IPS-18a (cell line): ENCODE results near the gene SLC34A2.
"Not testable (repeated sequence)": the region's sequence is repeated elsewhere in the genome, so short reads cannot be mapped to it uniquely, and the experiment has no call there.

Source experiments
- H3K27ac ChIP-seq: one replicate; pipeline ENCODE4 v1.5.1; 2013; ENCODE audit warnings: low read length
- H3K27me3 ChIP-seq: one replicate; pipeline ENCODE4 v1.6.1; 2013; ENCODE audit warnings: mild to moderate bottlenecking, low read length; ENCODE audit not compliant: control insufficient read depth, insufficient read depth
- H3K36me3 ChIP-seq: one replicate; pipeline ENCODE4 v1.6.1; 2013; ENCODE audit warnings: low read depth, low read length; ENCODE audit not compliant: control insufficient read depth
- H3K4me1 ChIP-seq: one replicate; pipeline ENCODE4 v1.6.1; 2013; ENCODE audit warnings: low read depth, low read length; ENCODE audit not compliant: control insufficient read depth
- H3K4me3 ChIP-seq: one replicate; pipeline ENCODE4 v1.5.1; 2013; ENCODE audit warnings: low read length
- H3K9ac ChIP-seq: one replicate; pipeline ENCODE4 v1.6.1; 2013; ENCODE audit warnings: mild to moderate bottlenecking, low read length, moderate library complexity
- H3K9me3 ChIP-seq: one replicate; pipeline ENCODE4 v1.6.1; 2013; ENCODE audit warnings: low read depth, low read length; ENCODE audit not compliant: control insufficient read depth

SLC34A2 gene, protein sequence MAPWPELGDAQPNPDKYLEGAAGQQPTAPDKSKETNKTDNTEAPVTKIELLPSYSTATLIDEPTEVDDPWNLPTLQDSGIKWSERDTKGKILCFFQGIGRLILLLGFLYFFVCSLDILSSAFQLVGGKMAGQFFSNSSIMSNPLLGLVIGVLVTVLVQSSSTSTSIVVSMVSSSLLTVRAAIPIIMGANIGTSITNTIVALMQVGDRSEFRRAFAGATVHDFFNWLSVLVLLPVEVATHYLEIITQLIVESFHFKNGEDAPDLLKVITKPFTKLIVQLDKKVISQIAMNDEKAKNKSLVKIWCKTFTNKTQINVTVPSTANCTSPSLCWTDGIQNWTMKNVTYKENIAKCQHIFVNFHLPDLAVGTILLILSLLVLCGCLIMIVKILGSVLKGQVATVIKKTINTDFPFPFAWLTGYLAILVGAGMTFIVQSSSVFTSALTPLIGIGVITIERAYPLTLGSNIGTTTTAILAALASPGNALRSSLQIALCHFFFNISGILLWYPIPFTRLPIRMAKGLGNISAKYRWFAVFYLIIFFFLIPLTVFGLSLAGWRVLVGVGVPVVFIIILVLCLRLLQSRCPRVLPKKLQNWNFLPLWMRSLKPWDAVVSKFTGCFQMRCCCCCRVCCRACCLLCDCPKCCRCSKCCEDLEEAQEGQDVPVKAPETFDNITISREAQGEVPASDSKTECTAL

DNA sequence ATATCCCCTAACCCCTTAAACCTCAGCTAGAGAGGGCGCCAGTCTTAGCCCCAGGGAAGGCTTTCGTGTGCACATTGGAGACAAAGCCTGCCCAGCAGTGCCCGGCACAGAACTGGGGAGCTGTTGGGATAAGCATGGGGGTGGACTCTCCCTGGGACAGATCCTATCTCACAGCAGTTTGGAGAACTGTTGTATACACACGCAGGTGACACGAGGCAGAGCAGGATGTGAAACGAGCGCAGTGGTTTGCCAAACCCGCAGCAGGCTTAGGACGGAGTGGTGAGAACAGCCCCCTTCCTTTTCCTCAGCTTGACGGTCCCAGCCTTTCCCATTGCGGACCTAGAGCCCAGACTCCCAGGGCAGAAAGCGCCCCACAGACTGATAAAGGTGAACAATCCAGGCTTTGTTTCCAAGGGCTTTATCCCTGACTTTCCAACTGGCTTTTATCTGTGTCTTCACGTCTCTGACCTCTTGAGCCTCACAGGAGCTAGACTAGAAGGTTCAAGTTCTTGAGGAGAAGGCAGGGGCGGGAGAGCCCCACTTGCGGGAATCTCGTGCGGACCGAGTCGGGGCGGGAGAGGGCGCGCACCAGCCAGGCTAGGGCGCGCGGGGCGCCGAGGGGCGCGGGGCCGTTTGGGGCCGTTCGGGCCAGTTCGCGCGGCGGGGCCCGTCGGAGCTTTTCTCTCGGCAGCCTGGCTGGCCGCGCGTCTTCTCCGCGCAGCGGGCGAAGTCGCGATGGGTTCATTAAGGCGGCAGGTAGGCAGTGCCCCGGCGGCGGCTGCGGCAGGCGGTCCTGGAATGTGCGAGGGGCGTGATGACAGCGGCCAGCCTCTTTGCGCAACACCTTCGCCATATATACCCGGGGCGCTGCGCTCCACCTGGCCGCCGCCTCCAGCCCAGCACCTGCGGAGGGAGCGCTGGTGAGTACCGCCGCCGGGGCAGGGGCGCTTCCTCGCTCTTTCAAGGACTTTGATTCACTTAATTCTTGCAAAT is at the start of gene SLC34A2:
Gene SLC34A2 (plus strand): TSS at position 881 of the 993 bp plus-strand sequence. CDS start 6,650 bp downstream, outside the sequence.
- H3K36me3 ChIP-seq, result no peaks in the 10 kb centered on the region
- peak within 1 kb of the TSS; percentile 26 for H3K9ac ChIP-seq
- H3K27me3 ChIP-seq, result peaks cover 42% of the 10 kb centered on the region
- H3K9me3 ChIP-seq, result no peaks in the 10 kb centered on the region
- no peak within 1 kb of the TSS for H3K27ac ChIP-seq
- peaks cover 30% of the 10 kb centered on the region for H3K4me1 ChIP-seq
- H3K4me3 ChIP-seq, result peak within 1 kb of the TSS; percentile 59

GRCh38 chr4:25608644-25609043 is 47.0 kb upstream of the SLC34A2 start:
- H3K27me3 ChIP-seq, result no peaks in the 10 kb centered on the region
- H3K9ac ChIP-seq, result no peak overlapping the region
- no peak overlapping the region for H3K4me3 ChIP-seq
- no peaks in the 10 kb centered on the region for H3K36me3 ChIP-seq
- H3K4me1 ChIP-seq, result no peaks in the 10 kb centered on the region
- no peak overlapping the region for H3K27ac ChIP-seq
- H3K9me3 ChIP-seq, result no peaks in the 10 kb centered on the region

DNA sequence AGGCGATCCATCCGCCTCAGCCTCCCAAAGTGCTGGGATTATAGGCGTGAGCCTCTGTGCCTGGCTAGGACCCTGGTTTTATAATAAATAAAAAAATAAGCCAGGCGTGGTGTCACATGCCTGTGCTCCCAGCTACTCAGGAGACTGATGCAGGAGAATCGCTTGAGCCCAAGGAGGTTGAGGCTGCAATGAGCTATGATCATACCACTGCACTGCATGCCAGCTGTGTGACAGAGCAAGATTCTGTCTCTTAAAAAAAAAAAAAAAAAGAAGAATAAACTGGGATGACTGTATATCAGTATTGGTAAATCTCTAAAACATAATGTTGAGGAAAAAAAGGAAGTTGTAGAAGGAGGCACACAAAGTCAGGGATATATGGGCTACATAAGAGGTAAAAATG is 45.7 kb upstream of the SLC34A2 start:
- Histone ChIP-seq H3K9me3 (no peaks in the 10 kb centered on the region), H3K4me3 (no peak overlapping the region), H3K9ac (no peak overlapping the region), H3K36me3 (no peaks in the 10 kb centered on the region), H3K27me3 (no peaks in the 10 kb centered on the region), H3K4me1 (no peaks in the 10 kb centered on the region), H3K27ac (no peak overlapping the region)

- not testable (repeated sequence) for H3K9ac ChIP-seq, H3K9me3 ChIP-seq, H3K4me3 ChIP-seq, H3K36me3 ChIP-seq, H3K27me3 ChIP-seq, H3K4me1 ChIP-seq, H3K27ac ChIP-seq
These were observed 42.0 kb upstream of the SLC34A2 start for GRCh38 chr4:25613613-25614012.

DNA sequence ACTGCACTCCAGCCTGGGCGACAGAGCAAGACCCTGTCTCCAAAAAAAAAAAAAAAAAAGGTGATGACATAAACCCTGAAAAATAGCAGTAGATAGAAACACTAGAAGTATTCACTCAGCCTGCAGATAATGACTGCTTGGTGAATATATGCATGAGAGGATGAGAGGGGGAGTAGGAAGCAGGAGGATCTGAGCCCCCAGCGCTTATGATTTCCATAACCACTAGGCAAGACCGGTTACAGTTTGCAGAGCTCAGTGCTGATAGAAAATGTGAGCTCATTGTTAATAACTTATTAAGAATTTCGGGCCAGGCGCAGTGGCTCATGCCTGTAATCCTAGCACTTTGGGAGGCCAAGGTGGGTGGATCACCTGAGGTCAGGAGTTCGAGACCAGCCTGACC is 40.8 kb upstream of the SLC34A2 start:
- Histone ChIP-seq H3K9me3 (no peaks in the 10 kb centered on the region), H3K27me3 (no peaks in the 10 kb centered on the region), H3K4me3 (no peak overlapping the region), H3K36me3 (no peaks in the 10 kb centered on the region), H3K4me1 (no peaks in the 10 kb centered on the region), H3K9ac (no peak overlapping the region), H3K27ac (no peak overlapping the region)

DNA sequence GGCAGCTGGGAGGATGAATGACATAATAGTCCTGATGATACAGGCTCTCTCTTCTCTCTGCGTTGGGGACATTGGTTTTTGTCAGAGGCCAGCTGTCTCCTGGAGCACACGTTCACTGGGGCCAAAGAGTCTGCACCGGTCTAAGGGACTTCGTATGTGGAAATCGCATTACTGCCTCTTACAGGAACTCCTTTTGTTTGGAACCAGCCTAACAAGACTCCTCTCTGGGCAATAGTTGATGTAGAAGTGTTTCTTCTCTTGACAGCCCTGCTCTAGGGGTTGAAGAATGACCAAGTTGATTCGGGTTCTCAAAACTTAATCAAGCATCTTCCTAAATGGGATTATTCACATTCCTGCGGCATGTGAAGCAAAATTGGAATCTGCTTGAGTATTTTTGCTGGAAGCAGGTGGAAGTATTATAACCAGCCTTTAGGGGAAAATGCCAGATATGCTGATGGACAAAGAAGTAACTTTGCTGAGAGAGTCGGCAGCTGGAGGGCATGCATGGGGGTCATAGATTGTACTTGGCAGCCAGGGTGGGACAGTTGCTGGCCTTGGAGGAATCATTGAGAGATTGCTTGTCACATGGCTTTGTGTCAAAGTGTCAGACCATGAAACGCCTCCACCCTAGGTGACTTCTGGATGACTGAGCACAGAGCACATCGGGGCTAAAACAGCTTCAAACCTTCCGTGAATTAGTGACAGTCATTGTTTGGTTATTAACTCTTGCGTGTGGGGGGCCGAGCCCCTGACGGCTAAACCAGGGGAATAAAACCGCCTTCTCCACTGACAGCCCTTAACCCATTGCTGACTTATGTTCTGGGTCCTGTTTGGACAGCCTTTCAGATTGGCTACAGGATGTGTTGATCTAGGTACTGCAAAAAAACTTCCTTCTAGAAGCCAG is 34.4 kb upstream of the SLC34A2 start:
- no peaks in the 10 kb centered on the region for H3K4me1 ChIP-seq
- H3K4me3 ChIP-seq, result no peak overlapping the region
- H3K9me3 ChIP-seq, result no peaks in the 10 kb centered on the region
- H3K27ac ChIP-seq, result no peak overlapping the region
- no peaks in the 10 kb centered on the region for H3K36me3 ChIP-seq
- H3K9ac ChIP-seq, result no peak overlapping the region
- H3K27me3 ChIP-seq, result no peaks in the 10 kb centered on the region

DNA sequence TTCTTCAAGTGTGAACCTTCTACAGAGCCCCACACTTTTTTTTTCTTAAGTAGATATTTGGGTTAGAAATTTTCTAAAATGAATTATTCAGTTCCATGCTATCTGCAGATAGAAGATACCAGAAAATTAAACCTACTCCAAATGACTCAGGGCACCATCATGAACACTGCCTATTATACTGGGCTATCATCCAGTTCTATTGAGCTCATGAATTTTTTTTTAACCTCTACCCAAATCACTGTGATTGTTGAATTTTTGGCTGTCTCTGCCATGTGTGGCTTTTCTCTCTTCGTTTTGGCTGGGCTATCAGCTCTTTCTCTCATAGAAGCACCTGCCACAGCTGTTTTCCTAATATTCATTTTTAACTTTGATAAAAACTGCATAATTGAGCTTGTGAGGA is 31.0 kb upstream of the SLC34A2 start:
- no peaks in the 10 kb centered on the region for H3K36me3 ChIP-seq
- no peak overlapping the region for H3K9ac ChIP-seq
- no peak overlapping the region for H3K27ac ChIP-seq
- no peaks in the 10 kb centered on the region for H3K27me3 ChIP-seq
- H3K4me1 ChIP-seq, result no peaks in the 10 kb centered on the region
- no peaks in the 10 kb centered on the region for H3K9me3 ChIP-seq
- H3K4me3 ChIP-seq, result no peak overlapping the region

GRCh38 chr4:25628451-25628850 is 27.2 kb upstream of the SLC34A2 start:
- Histone ChIP-seq H3K4me1 (no peaks in the 10 kb centered on the region), H3K27me3 (no peaks in the 10 kb centered on the region), H3K4me3 (no peak overlapping the region), H3K9ac (no peak overlapping the region), H3K36me3 (no peaks in the 10 kb centered on the region), H3K9me3 (no peaks in the 10 kb centered on the region), H3K27ac (no peak overlapping the region)

DNA sequence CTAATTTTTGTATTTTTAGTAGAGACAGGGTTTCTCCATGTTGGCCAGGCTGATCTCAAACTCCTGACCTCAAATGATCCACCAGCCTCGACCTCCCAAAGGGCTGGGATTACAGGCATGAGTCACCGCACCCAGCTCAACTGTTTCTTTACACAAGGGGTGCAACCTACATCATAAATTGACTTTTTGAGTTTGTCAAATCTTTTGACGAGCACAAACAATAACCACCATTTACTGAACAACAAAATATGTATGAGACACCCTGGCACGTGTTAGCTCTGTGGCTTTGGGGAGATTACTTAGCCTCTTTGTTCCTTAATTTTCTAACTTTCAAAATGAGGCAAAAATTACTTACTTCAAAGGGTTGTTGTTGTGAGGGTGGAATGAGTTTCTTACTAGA is 23.5 kb upstream of the SLC34A2 start:
- no peaks in the 10 kb centered on the region for H3K4me1 ChIP-seq
- no peaks in the 10 kb centered on the region for H3K9me3 ChIP-seq
- no peak overlapping the region for H3K27ac ChIP-seq
- H3K27me3 ChIP-seq, result no peaks in the 10 kb centered on the region
- no peak overlapping the region for H3K4me3 ChIP-seq
- H3K9ac ChIP-seq, result no peak overlapping the region
- no peaks in the 10 kb centered on the region for H3K36me3 ChIP-seq

DNA sequence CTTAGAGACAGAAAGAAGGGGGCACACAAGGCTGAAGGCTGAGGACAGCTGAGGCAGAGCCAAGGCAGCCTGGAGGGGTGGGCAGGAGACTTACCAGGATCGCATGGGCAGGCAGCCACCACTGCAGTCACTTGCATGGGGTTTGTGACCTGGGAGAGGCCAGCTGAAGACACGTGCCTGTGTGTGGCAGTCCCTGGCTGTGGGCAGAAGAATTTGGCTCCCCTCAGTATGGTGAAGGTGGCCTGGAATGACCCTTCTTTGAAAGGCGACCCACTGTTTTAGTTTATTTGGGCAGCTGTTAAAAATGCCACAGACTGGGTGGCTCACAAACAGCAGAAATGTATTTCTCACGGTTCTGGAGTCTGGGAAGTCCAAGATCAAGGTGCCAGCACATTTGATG is 22.1 kb upstream of the SLC34A2 start:
- H3K4me3 ChIP-seq, result no peak overlapping the region
- no peak overlapping the region for H3K27ac ChIP-seq
- H3K9me3 ChIP-seq, result no peaks in the 10 kb centered on the region
- H3K27me3 ChIP-seq, result no peaks in the 10 kb centered on the region
- H3K36me3 ChIP-seq, result no peaks in the 10 kb centered on the region
- no peaks in the 10 kb centered on the region for H3K4me1 ChIP-seq
- no peak overlapping the region for H3K9ac ChIP-seq
